B cell (primary cell): ENCODE measurements around the gene CPT2. TPM values are rescaled to one million over a fixed set of nuclear protein-coding genes. Genes with fewer than 3 reads are reported as not detected.

Experiments
- ATAC-seq: fragments of 200-7000 bp; cut with Tn5 transposase; one replicate; pipeline ENCODE4 v1.10.0; 2021; ENCODE audit warnings: low read depth, mild to moderate bottlenecking, moderate number of reproducible peaks, moderate library complexity
- CTCF ChIA-PET: fragments of 350-600 bp; sonication (Branson Sonifier 250); formaldehyde crosslinking; loops from one replicate; lab custom pipeline; 2021; ENCODE audit warnings: antibody characterized with exemption, inconsistent platforms; lab: Charles Lee
- POLR2A ChIA-PET: fragments of 350-600 bp; sonication (Branson Sonifier 250); formaldehyde crosslinking; loops from one replicate; lab custom pipeline; 2021; ENCODE audit warnings: antibody characterized with exemption; lab: Charles Lee
- DNase-seq: peaks from one replicate; pipeline ENCODE4 v3.0.0; 2013
- H2AFZ ChIP-seq: 2 replicates; pipeline ENCODE4 v1.6.1; 2012; ENCODE audit warnings: mild to moderate bottlenecking, low read depth, low read length; ENCODE audit not compliant: insufficient read depth, poor library complexity, severe bottlenecking
- H3K27ac ChIP-seq, 2 donors: 1 replicate in 1 of 2; 2 replicates in 1 of 2; pipeline ENCODE4 v1.5.1; 2012 to 2013; ENCODE audit warnings: low read length in 2 of 2, mild to moderate bottlenecking in 2 of 2, moderate library complexity in 1 of 2
- H3K27me3 ChIP-seq, 4 experiments: fragments of 200-600 bp in 1 of 4; sonication (generic) in 1 of 4; replicated peaks in 1 of 4; 1 replicate in 2 of 4; 2 replicates in 2 of 4; pipeline versions ENCODE4 v1.6.1 to v1.7.0; 2013 to 2016; ENCODE audit warnings: low read length in 3 of 4, mild to moderate bottlenecking in 2 of 4, mixed read lengths in 1 of 4, moderate library complexity in 1 of 4; ENCODE audit not compliant: insufficient read depth in 4 of 4, control insufficient read depth in 3 of 4; ENCODE audit errors: control extremely low read depth in 1 of 4
- H3K36me3 ChIP-seq, 2 experiments: replicated peaks in 1 of 2; 1 replicate in 1 of 2; 2 replicates in 1 of 2; pipeline versions ENCODE4 v1.6.1 to v1.7.1; 2013; ENCODE audit warnings: low read length in 1 of 2; ENCODE audit not compliant: insufficient read depth in 2 of 2, control insufficient read depth in 1 of 2; ENCODE audit errors: control extremely low read depth in 1 of 2, extremely low read depth in 1 of 2
- H3K4me1 ChIP-seq, 2 donors: fragments of 200-600 bp in 1 of 2; sonication (generic) in 1 of 2; 1 replicate in 1 of 2; 2 replicates in 1 of 2; pipeline versions ENCODE4 v1.5.1 to v1.6.1; 2013 to 2017; ENCODE audit warnings: low read length in 2 of 2; ENCODE audit not compliant: control insufficient read depth in 2 of 2, insufficient read depth in 2 of 2
- H3K4me2 ChIP-seq: replicated peaks from 2 replicates; pipeline ENCODE3; 2012; ENCODE audit warnings: mild to moderate bottlenecking, low read depth, low read length; ENCODE audit not compliant: poor library complexity, severe bottlenecking
- H3K4me3 ChIP-seq, 5 experiments: fragments of 200-600 bp in 1 of 5; sonication (generic) in 1 of 5; 1 replicate in 3 of 5; 2 replicates in 2 of 5; pipeline versions ENCODE4 v1.5.1 to v1.7.0; 2011 to 2016; ENCODE audit warnings: low read length in 4 of 5, mild to moderate bottlenecking in 4 of 5, low read depth in 2 of 5, control low read depth in 1 of 5, moderate library complexity in 1 of 5; ENCODE audit not compliant: insufficient read depth in 1 of 5; ENCODE audit errors: control extremely low read depth in 1 of 5, extremely low read depth in 1 of 5
- H3K79me2 ChIP-seq: fragments of 200-600 bp; sonication (generic); one replicate; pipeline ENCODE4 v1.6.0; 2016; ENCODE audit warnings: low read length; ENCODE audit not compliant: control insufficient read depth, insufficient read depth
- H3K9ac ChIP-seq: fragments of 200-600 bp; sonication (generic); 2 replicates; pipeline ENCODE4 v1.6.1; 2017; ENCODE audit warnings: mild to moderate bottlenecking, low read length, moderate library complexity
- H3K9me3 ChIP-seq, 3 donors: one replicate each; pipeline versions ENCODE4 v1.6.1 to v1.7.1; 2013; ENCODE audit warnings: low read length in 2 of 3; ENCODE audit not compliant: control insufficient read depth in 2 of 3, insufficient read depth in 1 of 3; ENCODE audit errors: control extremely low read depth in 1 of 3
- H4K20me1 ChIP-seq: 2 replicates; pipeline ENCODE4 v1.6.0; 2012; ENCODE audit warnings: mild to moderate bottlenecking, low read length; ENCODE audit not compliant: insufficient read depth, control insufficient read depth, poor library complexity, severe bottlenecking
- H3K27ac Mint-ChIP-seq: one replicate; pipeline ENCODE4 v1.8.0; 2021; ENCODE audit warnings: mixed read lengths
- H3K27me3 Mint-ChIP-seq: one replicate; pipeline ENCODE4 v1.8.0; 2021; ENCODE audit warnings: mixed read lengths
- H3K4me1 Mint-ChIP-seq: one replicate; pipeline ENCODE4 v1.8.0; 2021; ENCODE audit warnings: mixed read lengths
- H3K4me3 Mint-ChIP-seq: one replicate; pipeline ENCODE4 v1.8.0; 2021; ENCODE audit warnings: mixed read lengths
- H3K9me3 Mint-ChIP-seq: one replicate; pipeline ENCODE4 v1.8.0; 2022; ENCODE audit warnings: mixed read lengths; ENCODE audit not compliant: insufficient read depth
- EZH2 ChIP-seq: IDR thresholded peaks from 2 replicates; pipeline ENCODE4 v1.6.1; 2012; ENCODE audit warnings: borderline replicate concordance, low read depth, mild to moderate bottlenecking, moderate library complexity, low read length; ENCODE audit not compliant: insufficient read depth, poor library complexity, severe bottlenecking
- WGBS: methylation state at CpG from one replicate; pipeline ENCODE4 v1.1.5; 2013; ENCODE audit warnings: missing lambda C conversion rate; ENCODE audit not compliant: insufficient coverage; 5-methylcytosine and 5-hydroxymethylcytosine counted together
- intact Hi-C: fragments of 100-400 bp; cut with micrococcal nuclease; formaldehyde crosslinking; loops from one replicate; pipeline ENCODE4 v1.10.0; 2022
- polyA plus RNA-seq: library from polyadenylated mRNA; depleted of rRNA; stranded (reverse); fragments of >200 nt; gene quantifications from 2 replicates; pipeline ENCODE4 v1.2.3, GENCODE V29; 2012
- total RNA-seq, 2 donors: library from RNA; stranded (reverse); fragments of 120-200 nt in 1 of 2; gene quantifications; 1 replicate in 1 of 2; 2 replicates in 1 of 2; pipeline versions ENCODE4 v1.2.3 to v1.2.4, GENCODE V29; 2013 to 2022
- TF ChIP-seq, protein P1 (sequence below): fragments of 200-600 bp; IDR thresholded peaks from one replicate; pipeline ENCODE4 v1.8.0; 2022; ENCODE audit warnings: antibody characterized with exemption, mild to moderate bottlenecking

Gene CPT2
- total and polyA plus RNA-seq, 2 donors (not counting 1 experiment from before 2014, with no cell fraction given): 6.3 to 19.8 TPM

DNA sequence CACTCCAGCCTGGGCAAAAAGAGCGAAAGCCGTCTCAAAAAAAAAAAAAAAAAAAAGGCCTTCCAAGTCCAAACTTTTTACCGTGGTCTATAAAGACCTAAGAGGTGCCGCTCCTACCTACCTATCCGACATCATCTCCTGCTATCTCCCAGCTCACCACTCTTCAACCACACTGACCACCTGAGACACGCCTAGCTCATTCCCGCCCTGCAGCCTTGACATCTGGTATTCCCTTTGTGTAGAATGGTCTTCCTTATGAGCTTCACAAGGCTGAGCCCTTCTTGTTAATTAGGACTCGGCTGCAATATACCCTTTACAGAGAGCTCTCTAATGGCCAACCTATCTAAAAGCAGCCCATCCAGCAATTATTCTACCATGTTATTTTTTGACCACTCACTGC, 41.0 kb downstream of the CPT2 start:
- Histone ChIP-seq H3K4me2 (peak overlapping the region; percentile 93), H3K36me3 (peaks cover 0 to 35% of the 10 kb centered on the region in 2 experiments), H3K9me3 (peaks cover 0 to 4% (median 0%) of the 10 kb centered on the region in 3 donors), H3K4me1 (peaks cover 18 to 26% of the 10 kb centered on the region in 2 donors), H4K20me1 (peaks cover 11% of the 10 kb centered on the region), H3K27ac (peak overlapping the region; percentile 70 to 89), H3K9ac (peak overlapping the region; percentile 98), H3K4me3 (peak overlapping the region; percentile 94 to 98 (median 98)), H3K79me2 (peaks cover 39% of the 10 kb centered on the region), H3K27me3 (no peaks in the 10 kb centered on the region), H2AFZ (peak overlapping the region; percentile 86)
- 26% methylated on average over 6 of the region's 8 CpGs for WGBS
- ChIA-PET POLR2A (interaction anchor here (1.5 kb wide), 1 partner anchor 18 kb away, joined by 4 read pairs; the partner anchor contains the start of gene CZIB), CTCF (interaction anchor here (0.8 to 1.1 kb wide), 2 partner anchors 41 to 56 kb away, joined by 3 to 4 read pairs; no protein-coding TSS in a partner anchor)
- ATAC-seq: no peak
- intact Hi-C loops: loop anchor here (1.0 to 2.0 kb wide), 4 partner anchors 17 to 1181 kb away; partner anchors contain the start of genes BTF3L4, CPT2 and CZIB
- TF ChIP-seq, protein P1, sequence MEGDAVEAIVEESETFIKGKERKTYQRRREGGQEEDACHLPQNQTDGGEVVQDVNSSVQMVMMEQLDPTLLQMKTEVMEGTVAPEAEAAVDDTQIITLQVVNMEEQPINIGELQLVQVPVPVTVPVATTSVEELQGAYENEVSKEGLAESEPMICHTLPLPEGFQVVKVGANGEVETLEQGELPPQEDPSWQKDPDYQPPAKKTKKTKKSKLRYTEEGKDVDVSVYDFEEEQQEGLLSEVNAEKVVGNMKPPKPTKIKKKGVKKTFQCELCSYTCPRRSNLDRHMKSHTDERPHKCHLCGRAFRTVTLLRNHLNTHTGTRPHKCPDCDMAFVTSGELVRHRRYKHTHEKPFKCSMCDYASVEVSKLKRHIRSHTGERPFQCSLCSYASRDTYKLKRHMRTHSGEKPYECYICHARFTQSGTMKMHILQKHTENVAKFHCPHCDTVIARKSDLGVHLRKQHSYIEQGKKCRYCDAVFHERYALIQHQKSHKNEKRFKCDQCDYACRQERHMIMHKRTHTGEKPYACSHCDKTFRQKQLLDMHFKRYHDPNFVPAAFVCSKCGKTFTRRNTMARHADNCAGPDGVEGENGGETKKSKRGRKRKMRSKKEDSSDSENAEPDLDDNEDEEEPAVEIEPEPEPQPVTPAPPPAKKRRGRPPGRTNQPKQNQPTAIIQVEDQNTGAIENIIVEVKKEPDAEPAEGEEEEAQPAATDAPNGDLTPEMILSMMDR: no peak
- TF ChIP-seq EZH2: no peak
- Mint-ChIP-seq H3K27ac (peak overlapping the region; percentile 96), H3K4me3 (peak overlapping the region; percentile 99), H3K27me3 (no peaks in the 10 kb centered on the region), H3K4me1 (peaks cover 29% of the 10 kb centered on the region), H3K9me3 (no peaks in the 10 kb centered on the region)
- DNase-seq: no peak
